Muscle of leg (tissue), 11 donors: ENCODE data around the gene FBXO34. TPM values are rescaled to one million over a fixed set of nuclear protein-coding genes. Genes with fewer than 3 reads are reported as not detected.
A peak's percentile ranks its signal among the peaks of the same experiment; 100 is the strongest.
"Not testable (repeated sequence)": the region's sequence is repeated elsewhere in the genome, so short reads cannot be mapped to it uniquely, and the experiment has no call there.

ENCODE experiments used
- DNase-seq: peaks from one replicate; pipeline ENCODE4 v3.0.0; 2013
- H3K27ac ChIP-seq: one replicate; pipeline ENCODE4 v1.5.1; 2013; ENCODE audit warnings: mild to moderate bottlenecking, low read length, control low read depth
- H3K27me3 ChIP-seq: one replicate; pipeline ENCODE4 v1.6.1; 2013; ENCODE audit warnings: low read length; ENCODE audit not compliant: control insufficient read depth, insufficient read depth
- H3K36me3 ChIP-seq: one replicate; pipeline ENCODE4 v1.6.1; 2013; ENCODE audit warnings: low read length; ENCODE audit not compliant: control insufficient read depth, insufficient read depth
- H3K4me1 ChIP-seq: one replicate; pipeline ENCODE4 v1.6.1; 2013; ENCODE audit warnings: low read length; ENCODE audit not compliant: control insufficient read depth, insufficient read depth
- H3K4me3 ChIP-seq: one replicate; pipeline ENCODE4 v1.5.1; 2013; ENCODE audit warnings: low read length, control low read depth
- H3K9me3 ChIP-seq: replicated peaks from 2 replicates; pipeline ENCODE4 v1.6.1; 2013; ENCODE audit warnings: low read depth, low read length; ENCODE audit not compliant: control insufficient read depth
- WGBS: methylation state at CpG from one replicate; pipeline ENCODE4 v1.1.5; 2013; ENCODE audit warnings: missing lambda C conversion rate; ENCODE audit not compliant: insufficient coverage; 5-methylcytosine and 5-hydroxymethylcytosine counted together
- polyA plus RNA-seq, 8 donors: library from polyadenylated mRNA; unstranded; fragments of 120-200 nt; gene quantifications; one replicate each; pipeline versions ENCODE4 v1.2.1 to v1.2.3, GENCODE V29; 2013; ENCODE audit warnings: inconsistent platforms in 1 of 8, low replicate concordance in 1 of 8; ENCODE audit not compliant: insufficient read length in 8 of 8, insufficient read depth in 1 of 8
- total RNA-seq: library from RNA; stranded (reverse); fragments of 120-200 nt; gene quantifications from one replicate; pipeline ENCODE4 v1.2.4, GENCODE V29; 2013

Gene FBXO34
- total and polyA plus RNA-seq, 9 donors, result 14.9 to 21.6 (median 16.8) TPM

GRCh38 chr14:55306938-55307589, 35.8 kb downstream of the FBXO34 start:
- Histone ChIP-seq H3K27ac (no peak overlapping the region), H3K9me3 (peaks cover 3% of the 10 kb centered on the region)
- WGBS, result no CpG with 5 or more reads among the region's 5 CpGs

GRCh38 chr14:55309154-55309553, 37.9 kb downstream of the FBXO34 start:
- no peak for DNase-seq
- H3K27me3 ChIP-seq, result no peaks in the 10 kb centered on the region
- peaks cover 3% of the 10 kb centered on the region for H3K4me1 ChIP-seq
- no peak overlapping the region for H3K4me3 ChIP-seq
- H3K9me3 ChIP-seq, result peaks cover 13% of the 10 kb centered on the region
- WGBS, result 50% methylated on average over 1 of the region's 2 CpGs
- no peaks in the 10 kb centered on the region for H3K36me3 ChIP-seq
- no peak overlapping the region for H3K27ac ChIP-seq

More at GRCh38 chr14:55306938-55307589, 35.8 kb downstream of the FBXO34 start:
- no peaks in the 10 kb centered on the region for H3K36me3 ChIP-seq
- DNase-seq, result peak; percentile 46
- peaks cover 3% of the 10 kb centered on the region for H3K4me1 ChIP-seq
- no peak overlapping the region for H3K4me3 ChIP-seq
- H3K27me3 ChIP-seq, result no peaks in the 10 kb centered on the region

GRCh38 chr14:55309761-55310365, 38.6 kb downstream of the FBXO34 start:
- no peaks in the 10 kb centered on the region for H3K4me1 ChIP-seq
- no CpG with 5 or more reads among the region's 1 CpG for WGBS

GRCh38 chr14:55312379-55313030, 41.3 kb downstream of the FBXO34 start:
- H3K36me3 ChIP-seq, H3K27ac ChIP-seq, DNase-seq, H3K4me1 ChIP-seq, H3K27me3 ChIP-seq, H3K4me3 ChIP-seq: not testable (repeated sequence)
- 95% methylated on average over 5 of the region's 5 CpGs for WGBS
- H3K9me3 ChIP-seq, result peaks cover 13% of the 10 kb centered on the region

More at GRCh38 chr14:55309761-55310365, 38.6 kb downstream of the FBXO34 start:
- H3K27ac ChIP-seq, result no peak overlapping the region
- H3K9me3 ChIP-seq, result peaks cover 13% of the 10 kb centered on the region
- H3K27me3 ChIP-seq, result no peaks in the 10 kb centered on the region
- no peak overlapping the region for H3K4me3 ChIP-seq
- no peaks in the 10 kb centered on the region for H3K36me3 ChIP-seq
- DNase-seq, result no peak

- no peak overlapping the region for H3K4me3 ChIP-seq
- peaks cover 13% of the 10 kb centered on the region for H3K9me3 ChIP-seq
- H3K27me3 ChIP-seq, result no peaks in the 10 kb centered on the region
- H3K36me3 ChIP-seq, result peaks cover 4% of the 10 kb centered on the region
- no peak for DNase-seq
- WGBS, result no CpG with 5 or more reads among the region's 5 CpGs
- no peak overlapping the region for H3K27ac ChIP-seq
- H3K4me1 ChIP-seq, result no peaks in the 10 kb centered on the region
These were observed 42.3 kb downstream of the FBXO34 start for GRCh38 chr14:55313480-55313879.

- no peak for DNase-seq
- Histone ChIP-seq H3K9me3 (peaks cover 13% of the 10 kb centered on the region), H3K27me3 (no peaks in the 10 kb centered on the region), H3K27ac (no peak overlapping the region), H3K36me3 (peaks cover 4% of the 10 kb centered on the region), H3K4me3 (no peak overlapping the region), H3K4me1 (no peaks in the 10 kb centered on the region)
These were observed 43.2 kb downstream of the FBXO34 start for GRCh38 chr14:55314449-55314848.

- Histone ChIP-seq H3K27ac (no peak overlapping the region), H3K9me3 (peaks cover 11% of the 10 kb centered on the region), H3K36me3 (peaks cover 8% of the 10 kb centered on the region), H3K4me3 (no peak overlapping the region), H3K4me1 (no peaks in the 10 kb centered on the region), H3K27me3 (no peaks in the 10 kb centered on the region)
- no peak for DNase-seq
- WGBS, result 67% methylated on average over 2 of the region's 4 CpGs
These were observed 45.3 kb downstream of the FBXO34 start for GRCh38 chr14:55316564-55316963.

- H3K4me1 ChIP-seq, result no peaks in the 10 kb centered on the region
- H3K4me3 ChIP-seq, result no peak overlapping the region
- 75% methylated on average over 1 of the region's 3 CpGs for WGBS
- H3K27me3 ChIP-seq, result no peaks in the 10 kb centered on the region
- no peak for DNase-seq
- peaks cover 3% of the 10 kb centered on the region for H3K9me3 ChIP-seq
- H3K36me3 ChIP-seq, result peaks cover 8% of the 10 kb centered on the region
- no peak overlapping the region for H3K27ac ChIP-seq
These were observed 46.5 kb downstream of the FBXO34 start for GRCh38 chr14:55317542-55318306.

GRCh38 chr14:55318694-55319093, 47.5 kb downstream of the FBXO34 start:
- Histone ChIP-seq H3K4me1 (no peaks in the 10 kb centered on the region), H3K9me3 (no peaks in the 10 kb centered on the region), H3K27ac (no peak overlapping the region), H3K27me3 (no peaks in the 10 kb centered on the region), H3K36me3 (peaks cover 8% of the 10 kb centered on the region), H3K4me3 (no peak overlapping the region)
- no CpG with 5 or more reads among the region's 1 CpG for WGBS
- DNase-seq, result no peak

- peaks cover 4% of the 10 kb centered on the region for H3K36me3 ChIP-seq
- H3K9me3 ChIP-seq, result no peaks in the 10 kb centered on the region
- no peaks in the 10 kb centered on the region for H3K4me1 ChIP-seq
- no peak overlapping the region for H3K4me3 ChIP-seq
- DNase-seq, result no peak
- H3K27me3 ChIP-seq, result no peaks in the 10 kb centered on the region
- H3K27ac ChIP-seq, result no peak overlapping the region
These were observed 52.7 kb downstream of the FBXO34 start for GRCh38 chr14:55323910-55324309.
